SHP77 treated with DMSO at 0.1 percent for 48 hours (cell line): Measurements from ENCODE around the gene SAMMSON.

ENCODE experiments used
- DNase-seq: peaks from one replicate; lab custom pipeline; 2025; lab: John Stamatoyannopoulos, UW

Gene SAMMSON

GRCh38 chr3:69999140-70000027 is at the start of gene SAMMSON:
Gene SAMMSON, plus strand, starts transcription at chr3:69999733.
- peak; percentile 87 for DNase-seq

- no peak for DNase-seq
These were observed 47.9 kb upstream of the SAMMSON start for GRCh38 chr3:69951616-69952015.

- DNase-seq, result no peak
These were observed 40.0 kb upstream of the SAMMSON start for GRCh38 chr3:69959581-69959980.

GRCh38 chr3:69961706-69962439 is 37.7 kb upstream of the SAMMSON start:
- no peak for DNase-seq

- no peak for DNase-seq
These were observed 35.9 kb upstream of the SAMMSON start for GRCh38 chr3:69963643-69964042.

- DNase-seq, result no peak
These were observed 32.4 kb upstream of the SAMMSON start for GRCh38 chr3:69967156-69967555.

GRCh38 chr3:69970827-69971226 is 28.7 kb upstream of the SAMMSON start:
- no peak for DNase-seq

GRCh38 chr3:69972672-69973071 is 26.9 kb upstream of the SAMMSON start:
- no peak for DNase-seq

GRCh38 chr3:69976021-69976420 is 23.5 kb upstream of the SAMMSON start:
- DNase-seq, result no peak

GRCh38 chr3:69983546-69984265 is 15.8 kb upstream of the SAMMSON start:
- no peak for DNase-seq

- no peak for DNase-seq
These were observed 14.3 kb upstream of the SAMMSON start for GRCh38 chr3:69985266-69985665.

- no peak for DNase-seq
These were observed 13.1 kb upstream of the SAMMSON start for GRCh38 chr3:69986419-69986818.

- DNase-seq, result no peak
These were observed 11.7 kb upstream of the SAMMSON start for GRCh38 chr3:69987833-69988232.

- no peak for DNase-seq
These were observed 5.8 kb upstream of the SAMMSON start for GRCh38 chr3:69993757-69994156.

- no peak for DNase-seq
These were observed 4.6 kb upstream of the SAMMSON start for GRCh38 chr3:69994919-69995318.

GRCh38 chr3:69997631-69998307 is 1.8 kb upstream of the SAMMSON start:
- DNase-seq, result no peak

GRCh38 chr3:69998759-69999139 is 784 bp upstream of the SAMMSON start:
- peak; percentile 9 for DNase-seq

GRCh38 chr3:70000028-70000410 is 486 bp downstream of the SAMMSON start:
- peak; percentile 37 for DNase-seq

- peak; percentile 21 for DNase-seq
These were observed 1.1 kb downstream of the SAMMSON start for GRCh38 chr3:70000563-70001081.

- no peak for DNase-seq
These were observed 3.6 kb downstream of the SAMMSON start for GRCh38 chr3:70003119-70003518.

GRCh38 chr3:70006089-70006488 is 6.6 kb downstream of the SAMMSON start:
- no peak for DNase-seq

- no peak for DNase-seq
These were observed 10.8 kb downstream of the SAMMSON start for GRCh38 chr3:70010346-70010745.
